NCI-H1048 (cell line): ENCODE data around the gene ZNF436.

ENCODE experiments used
- DNase-seq: peaks from one replicate; lab custom pipeline; 2025; lab: John Stamatoyannopoulos, UW

The ZNF436 gene

GRCh38 chr1:23369335-23370013, at the start of gene ZNF436:
ZNF436 (minus strand) TSS chr1:23369836; CDS start chr1:23368005, 1,831 bp downstream.
- peak; percentile 12 for DNase-seq

GRCh38 chr1:23419180-23419579, 49.5 kb upstream of the ZNF436 start:
- DNase-seq: no peak

- DNase-seq: no peak
These were observed 47.9 kb upstream of the ZNF436 start for GRCh38 chr1:23417570-23417969.

- no peak for DNase-seq
These were observed 47.3 kb upstream of the ZNF436 start for GRCh38 chr1:23416964-23417363.

- DNase-seq: no peak
These were observed 39.2 kb upstream of the ZNF436 start for GRCh38 chr1:23408797-23409290.

- no peak for DNase-seq
These were observed 37.5 kb upstream of the ZNF436 start for GRCh38 chr1:23407016-23407630.

- DNase-seq: no peak
These were observed 36.3 kb upstream of the ZNF436 start for GRCh38 chr1:23405946-23406345.

GRCh38 chr1:23403735-23404486, 34.3 kb upstream of the ZNF436 start:
- peak; percentile 91 for DNase-seq

GRCh38 chr1:23403355-23403734, 33.7 kb upstream of the ZNF436 start:
- DNase-seq: no peak

- no peak for DNase-seq
These were observed 33.4 kb upstream of the ZNF436 start for GRCh38 chr1:23403038-23403336.

GRCh38 chr1:23402286-23403037, 32.8 kb upstream of the ZNF436 start:
- no peak for DNase-seq

- DNase-seq: no peak
These were observed 31.7 kb upstream of the ZNF436 start for GRCh38 chr1:23401313-23401712.

- DNase-seq: no peak
These were observed 30.9 kb upstream of the ZNF436 start for GRCh38 chr1:23400324-23401114.

- no peak for DNase-seq
These were observed 29.6 kb upstream of the ZNF436 start for GRCh38 chr1:23399229-23399628.

GRCh38 chr1:23397908-23398307, 28.3 kb upstream of the ZNF436 start:
- DNase-seq: no peak

GRCh38 chr1:23396380-23396779, 26.7 kb upstream of the ZNF436 start:
- no peak for DNase-seq

- no peak for DNase-seq
These were observed 26.2 kb upstream of the ZNF436 start for GRCh38 chr1:23395849-23396248.

- no peak for DNase-seq
These were observed 25.6 kb upstream of the ZNF436 start for GRCh38 chr1:23395154-23395724.

GRCh38 chr1:23394684-23395083, 25.0 kb upstream of the ZNF436 start:
- no peak for DNase-seq

- DNase-seq: no peak
These were observed 24.5 kb upstream of the ZNF436 start for GRCh38 chr1:23394181-23394580.

GRCh38 chr1:23393706-23394105, 24.1 kb upstream of the ZNF436 start:
- DNase-seq: no peak
